ENCODE measurements around the gene LIN7A.

The LIN7A gene, protein sequence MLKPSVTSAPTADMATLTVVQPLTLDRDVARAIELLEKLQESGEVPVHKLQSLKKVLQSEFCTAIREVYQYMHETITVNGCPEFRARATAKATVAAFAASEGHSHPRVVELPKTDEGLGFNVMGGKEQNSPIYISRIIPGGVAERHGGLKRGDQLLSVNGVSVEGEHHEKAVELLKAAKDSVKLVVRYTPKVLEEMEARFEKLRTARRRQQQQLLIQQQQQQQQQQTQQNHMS

GRCh38 chr12:80937391-80938238 is at the start of gene LIN7A:
Gene LIN7A, minus strand, starts transcription at chr12:80937934. Its CDS starts 212 bp downstream, at chr12:80937722.
- peak in 7 of 14 donors; percentile 28 to 82 (median 42) for DNase-seq

GRCh38 chr12:80986224-80986623 is 48.5 kb upstream of the LIN7A start:
- DNase-seq, result no peak

DNA sequence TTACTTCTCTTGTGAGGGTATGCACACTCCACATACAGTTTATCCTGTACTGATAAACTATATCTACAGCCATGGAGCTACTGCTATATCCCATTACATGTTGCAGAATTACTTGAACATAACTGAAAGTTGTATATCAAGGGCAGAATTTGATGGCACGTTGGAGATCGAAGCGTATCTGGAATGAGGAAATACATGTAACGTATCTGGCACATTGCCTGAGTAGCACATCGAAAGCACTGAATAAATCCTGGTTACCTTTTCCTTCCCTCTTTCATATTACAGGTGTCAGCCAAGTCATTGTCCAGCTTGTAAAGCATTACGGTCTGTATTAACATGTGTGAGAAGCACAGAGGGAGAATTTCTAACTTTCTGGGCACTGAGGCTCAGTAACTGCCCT is 42.1 kb upstream of the LIN7A start:
- DNase-seq, result no peak

- no peak for DNase-seq
Observed at GRCh38 chr12:80979251-80979650, 41.5 kb upstream of the LIN7A start.

DNA sequence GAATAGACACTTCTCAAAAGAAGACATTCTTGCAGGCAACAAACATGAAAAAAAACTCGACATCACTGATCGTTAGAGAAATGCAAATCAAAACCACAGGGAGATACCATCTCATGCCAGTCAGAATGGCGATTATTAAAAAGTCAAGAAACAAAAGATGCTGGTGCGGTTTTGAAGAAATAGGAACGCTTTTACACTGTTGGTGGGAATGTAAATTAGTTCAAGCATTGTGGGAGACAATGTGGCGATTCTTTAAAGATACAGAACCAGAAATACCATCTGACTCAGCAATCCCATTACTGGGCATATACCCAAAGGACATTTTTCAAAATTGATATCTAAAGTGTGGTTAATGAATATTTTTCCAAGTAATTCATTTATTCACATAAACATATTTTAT is 39.6 kb upstream of the LIN7A start:
- DNase-seq, result no peak

DNA sequence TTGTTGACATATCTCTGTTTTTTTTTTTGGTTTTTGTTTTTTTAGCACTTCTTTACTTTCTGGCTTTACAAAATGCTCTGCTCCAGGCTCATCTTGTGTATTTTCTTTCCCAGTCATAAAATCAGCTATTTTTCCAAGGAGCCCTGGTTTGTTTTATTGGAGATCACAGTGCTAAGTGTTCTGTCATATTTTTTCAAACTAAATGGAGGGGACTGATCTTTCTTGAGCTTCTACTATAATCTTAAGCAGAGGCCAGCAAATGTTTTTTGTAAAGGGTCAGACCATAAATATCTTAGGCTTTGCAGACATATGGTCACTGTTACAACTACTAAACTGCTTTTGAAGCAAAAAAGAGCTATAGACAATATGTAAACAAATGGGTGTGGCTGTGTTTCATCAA is 30.6 kb upstream of the LIN7A start:
- no peak for DNase-seq

DNA sequence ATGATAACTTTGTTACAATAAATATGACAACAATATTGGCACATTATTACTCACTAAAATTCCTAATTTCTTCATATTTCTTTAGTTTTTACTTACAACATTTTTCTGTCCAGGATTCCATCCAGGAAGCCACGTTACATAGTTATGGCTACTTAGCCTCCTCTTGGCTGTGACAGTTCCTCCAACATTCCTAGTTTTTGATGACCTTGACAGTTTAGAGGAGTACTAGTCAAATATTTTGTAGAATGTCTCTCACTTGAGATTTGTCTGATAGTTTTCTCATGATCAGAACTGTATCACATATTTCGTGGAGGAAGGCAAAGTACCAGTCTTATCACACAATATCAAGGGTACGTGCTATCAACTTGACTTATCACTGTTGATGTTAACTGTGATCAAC is 29.8 kb upstream of the LIN7A start:
- no peak for DNase-seq

DNA sequence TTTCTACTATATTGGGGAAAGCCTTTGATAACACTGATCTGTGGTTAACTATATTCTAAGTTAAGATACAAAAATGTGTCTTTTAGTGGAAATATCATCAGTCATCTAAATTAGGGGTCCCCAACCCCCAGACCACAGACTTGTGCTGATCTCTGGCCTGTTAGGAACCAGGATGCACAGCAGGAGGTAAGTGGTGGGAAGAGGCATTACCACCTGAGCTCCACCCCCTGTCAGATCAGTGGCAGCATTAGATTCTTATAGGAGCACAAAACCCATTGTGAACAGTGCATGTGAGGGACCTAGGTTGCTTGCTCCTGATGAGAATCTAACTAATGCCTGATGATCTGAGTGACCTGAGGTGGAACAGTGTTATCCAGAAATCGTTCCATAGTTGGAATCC is 28.3 kb upstream of the LIN7A start:
- DNase-seq, result no peak

GRCh38 chr12:80958162-80958561 is 20.4 kb upstream of the LIN7A start:
- DNase-seq, result no peak

- no peak for DNase-seq
Observed at GRCh38 chr12:80954857-80955520, 17.3 kb upstream of the LIN7A start.

GRCh38 chr12:80952443-80952842 is 14.7 kb upstream of the LIN7A start:
- no peak for DNase-seq

GRCh38 chr12:80946591-80946990 is 8.9 kb upstream of the LIN7A start:
- DNase-seq, result no peak

- no peak for DNase-seq
Observed at GRCh38 chr12:80943338-80943737, 5.6 kb upstream of the LIN7A start.

DNA sequence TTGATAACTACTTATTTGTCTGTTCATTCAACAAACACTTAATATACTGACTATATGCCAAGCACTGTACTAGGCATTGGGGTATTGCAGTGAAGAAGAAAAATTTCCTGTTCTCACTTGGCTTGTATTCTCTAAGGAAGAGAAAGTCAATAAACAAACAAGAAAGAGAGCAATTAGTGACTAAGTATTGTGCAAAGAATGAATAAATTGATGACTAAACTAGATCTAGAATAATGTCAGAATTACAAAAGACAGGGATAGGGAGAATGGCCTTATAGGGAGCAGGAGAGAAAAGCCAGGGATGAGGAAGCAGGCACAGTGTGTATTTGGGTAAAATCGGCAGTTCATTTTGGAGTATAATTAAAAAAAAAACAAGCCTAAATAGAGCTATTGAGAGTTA is 4.2 kb upstream of the LIN7A start:
- DNase-seq, result no peak

- peak in 1 of 14 donors; percentile 32 for DNase-seq
Observed at GRCh38 chr12:80939231-80939950, 1.7 kb upstream of the LIN7A start.

- DNase-seq, result no peak
Observed at GRCh38 chr12:80938397-80938796, 663 bp upstream of the LIN7A start.

DNA sequence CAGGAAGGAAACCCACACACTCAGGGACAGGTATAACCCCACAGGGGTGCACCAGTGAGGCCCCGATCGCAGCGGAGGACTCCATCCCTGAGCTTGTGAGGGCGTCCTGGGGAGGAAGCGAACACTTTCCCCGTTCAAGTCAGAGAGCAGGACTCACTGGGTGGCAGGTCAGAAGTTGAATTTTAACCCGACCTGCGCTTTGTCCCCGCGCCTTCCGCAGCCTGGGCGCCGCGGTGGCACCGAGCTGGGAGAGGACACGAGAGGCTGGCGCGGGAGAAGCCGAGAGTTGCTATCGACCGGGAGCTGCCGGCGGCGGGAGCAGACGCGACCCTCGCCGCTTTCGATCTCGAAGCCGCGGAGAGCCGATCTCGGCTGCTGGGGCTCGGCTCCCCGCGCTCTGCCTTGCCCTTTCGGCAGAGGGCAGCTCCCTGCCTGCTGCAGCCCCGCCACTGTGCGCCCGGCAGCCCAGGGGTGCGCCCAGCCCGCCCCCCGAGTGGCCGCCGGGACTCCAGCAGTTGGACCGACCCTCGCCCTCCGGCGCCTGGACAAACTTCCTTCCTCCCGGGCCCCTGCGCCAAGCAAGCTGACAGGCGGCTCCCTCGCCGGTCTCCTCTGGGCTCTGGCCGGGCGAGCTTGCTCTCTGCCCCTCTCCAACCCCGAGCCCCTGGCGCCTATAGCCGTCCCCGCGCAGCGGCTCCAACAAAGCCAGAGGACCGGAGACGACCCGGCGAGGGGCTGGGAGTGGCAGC is 918 bp downstream of the LIN7A start:
- DNase-seq, result peak in 10 of 14 donors; percentile 6 to 79 (median 39)

DNA sequence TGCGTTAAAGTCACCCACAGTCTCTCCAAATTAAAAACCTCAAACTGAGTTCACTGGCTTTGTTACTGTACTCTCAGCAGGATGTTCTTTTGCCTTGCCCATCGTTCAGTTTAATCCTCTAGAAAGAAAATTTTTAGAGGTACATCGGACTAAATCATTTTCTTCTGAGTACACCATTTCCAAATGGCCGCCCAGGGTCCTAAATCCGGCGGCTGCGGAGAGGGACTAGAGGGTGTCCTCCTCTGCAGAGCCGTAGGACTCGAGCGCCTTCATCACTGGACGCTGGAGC is 1.4 kb downstream of the LIN7A start:
- peak in 1 of 14 donors; percentile 4 for DNase-seq

- DNase-seq, result peak in 1 of 14 donors; percentile 25
Observed at GRCh38 chr12:80935111-80935510, 2.6 kb downstream of the LIN7A start.

GRCh38 chr12:80925983-80926382 is 11.8 kb downstream of the LIN7A start:
- DNase-seq, result no peak

- DNase-seq, result no peak
Observed at GRCh38 chr12:80925237-80925636, 12.5 kb downstream of the LIN7A start.

DNA sequence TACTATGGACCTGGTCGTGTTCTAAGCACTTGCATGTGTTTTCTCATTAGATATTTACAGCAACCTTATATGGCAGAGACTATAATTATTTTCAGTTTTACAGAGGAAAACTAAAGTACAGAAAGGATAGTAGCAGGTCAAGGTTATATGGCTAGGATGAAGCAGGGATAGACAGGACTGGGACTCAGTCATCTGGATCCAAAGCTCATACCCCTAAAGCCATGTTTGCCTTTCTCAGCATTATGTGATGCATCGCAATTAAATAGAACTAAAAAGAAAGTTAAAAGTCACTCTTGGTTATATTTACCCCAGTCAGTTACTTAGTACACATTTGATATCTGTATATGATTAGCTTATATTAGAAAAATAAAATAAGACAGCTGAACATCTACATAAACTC is 13.3 kb downstream of the LIN7A start:
- no peak for DNase-seq
